Naive thymus-derived CD4-positive, alpha-beta T cell (primary cell): ENCODE measurements around the gene STUB1. TPM values are rescaled to one million over a fixed set of nuclear protein-coding genes. Genes with fewer than 3 reads are reported as not detected.

ENCODE experiments used
- ATAC-seq: fragments of 150-1000 bp; cut with Tn5 transposase; 2 replicates; pipeline ENCODE4 v1.10.0; 2021; ENCODE audit warnings: mild to moderate bottlenecking, moderate library complexity
- CTCF ChIA-PET: fragments of 350-600 bp; sonication (Branson Sonifier 250); formaldehyde crosslinking; loops from one replicate; lab custom pipeline; 2021; ENCODE audit warnings: antibody characterized with exemption; lab: Charles Lee
- POLR2A ChIA-PET: fragments of 350-600 bp; sonication (Branson Sonifier 250); formaldehyde crosslinking; loops from one replicate; lab custom pipeline; 2021; ENCODE audit warnings: antibody characterized with exemption, inconsistent platforms; lab: Charles Lee
- DNase-seq, 9 donors: peaks; one replicate each; pipeline versions ENCODE4 v3.0.0 to v3.0.0-alpha.2; 2020 to 2022; ENCODE audit warnings: mixed read lengths in 1 of 9
- H3K27ac ChIP-seq: one replicate; pipeline ENCODE4 v1.7.0; 2013; ENCODE audit warnings: mild to moderate bottlenecking, low read depth, low read length, moderate library complexity
- H3K27me3 ChIP-seq, 2 donors: one replicate each; pipeline ENCODE4 v1.7.0; 2013; ENCODE audit warnings: low read length in 2 of 2, mild to moderate bottlenecking in 2 of 2, moderate library complexity in 2 of 2; ENCODE audit not compliant: control insufficient read depth in 2 of 2, insufficient read depth in 2 of 2
- H3K36me3 ChIP-seq, 3 experiments: 1 replicate in 2 of 3; 2 replicates in 1 of 3; pipeline ENCODE4 v1.7.0; 2013; ENCODE audit warnings: low read length in 3 of 3, mild to moderate bottlenecking in 3 of 3, moderate library complexity in 1 of 3; ENCODE audit not compliant: insufficient read depth in 3 of 3, control insufficient read depth in 2 of 3
- H3K4me1 ChIP-seq, 2 donors: one replicate each; pipeline ENCODE4 v1.7.0; 2013; ENCODE audit warnings: low read length in 2 of 2, mild to moderate bottlenecking in 2 of 2, moderate library complexity in 1 of 2; ENCODE audit not compliant: control insufficient read depth in 2 of 2, insufficient read depth in 2 of 2
- H3K4me3 ChIP-seq: 2 replicates; pipeline ENCODE4 v1.7.0; 2013; ENCODE audit warnings: mild to moderate bottlenecking, low read length
- H3K9me3 ChIP-seq, 3 experiments: 1 replicate in 2 of 3; 2 replicates in 1 of 3; pipeline ENCODE4 v1.7.0; 2013; ENCODE audit warnings: low read length in 3 of 3; ENCODE audit not compliant: control insufficient read depth in 2 of 3
- H3K27ac Mint-ChIP-seq, 9 donors: one replicate each; pipeline ENCODE4 v1.8.0; 2020 to 2022; ENCODE audit warnings: mixed read lengths in 9 of 9, mild to moderate bottlenecking in 8 of 9, moderate library complexity in 5 of 9, inconsistent platforms in 2 of 9
- H3K27me3 Mint-ChIP-seq, 5 donors: one replicate each; pipeline ENCODE4 v1.8.0; 2021 to 2022; ENCODE audit warnings: mixed read lengths in 5 of 5, mild to moderate bottlenecking in 1 of 5
- H3K36me3 Mint-ChIP-seq, 5 donors: one replicate each; pipeline ENCODE4 v1.8.0; 2020 to 2022; ENCODE audit warnings: mixed read lengths in 5 of 5, mild to moderate bottlenecking in 3 of 5, inconsistent platforms in 1 of 5
- H3K4me1 Mint-ChIP-seq, 7 donors: one replicate each; pipeline ENCODE4 v1.8.0; 2020 to 2022; ENCODE audit warnings: mixed read lengths in 7 of 7, mild to moderate bottlenecking in 3 of 7, inconsistent platforms in 1 of 7
- H3K4me3 Mint-ChIP-seq, 10 donors: one replicate each; pipeline ENCODE4 v1.8.0; 2020 to 2022; ENCODE audit warnings: mild to moderate bottlenecking in 10 of 10, mixed read lengths in 10 of 10, moderate library complexity in 6 of 10, inconsistent platforms in 2 of 10
- H3K9me3 Mint-ChIP-seq, 11 donors: one replicate each; pipeline ENCODE4 v1.8.0; 2020 to 2022; ENCODE audit warnings: mixed read lengths in 11 of 11, mild to moderate bottlenecking in 4 of 11, inconsistent platforms in 1 of 11, moderate library complexity in 1 of 11
- intact Hi-C, 2 donors: fragments of 100-400 bp; cut with micrococcal nuclease; formaldehyde crosslinking; loops; one replicate each; pipeline ENCODE4 v1.15.1; 2023
- polyA plus RNA-seq, 2 donors: library from polyadenylated mRNA; unstranded; fragments of 300-500 nt; fragmentation: Illumina TruSeq; gene quantifications; one replicate each; pipeline ENCODE4 v1.2.3, GENCODE V29; 2021
- total RNA-seq, 6 experiments: library from RNA in 5 of 6; stranded (reverse) in 5 of 6; gene quantifications; 1 replicate in 5 of 6; 2 replicates in 1 of 6; pipeline ENCODE4 v1.2.3 and lab custom pipeline; 2021 to 2026

STUB1 gene
- total and polyA plus RNA-seq, 7 experiments from 2014 or later, result 68.6 to 159 (median 90.6) TPM

- POLR2A ChIA-PET, result interaction anchor here (0.9 to 3.8 kb wide), 11 partner anchors 8 to 112 kb away, joined by 3 to 34 read pairs (median 4); partner anchors contain the start of genes MCRIP2, METRN, RHOT2 and WDR24
- intact Hi-C loops, result loop anchor here (1.0 to 5.0 kb wide), 6 partner anchors 9 to 1284 kb away; partner anchors contain the start of genes FAM234A (in 1 of the 2), LMF1 (in 1 of the 2), RPS2 (in 1 of the 2) and UQCC4 (in 1 of the 2)
- Histone ChIP-seq H3K4me1 (peaks cover 9 to 27% of the 10 kb centered on the region in 2 donors), H3K27me3 (no peaks in the 10 kb centered on the region), H3K4me3 (peak overlapping the region; percentile 71), H3K27ac (peak overlapping the region; percentile 79), H3K9me3 (no peaks in the 10 kb centered on the region), H3K36me3 (peaks cover 0 to 30% (median 12%) of the 10 kb centered on the region in 3 experiments)
- no peaks in the 10 kb centered on the region for H3K9me3 Mint-ChIP-seq
- no peak for DNase-seq
- H3K27me3 Mint-ChIP-seq, result no peaks in the 10 kb centered on the region
- peak overlapping the region; percentile 64 to 84 (median 74) for H3K4me3 Mint-ChIP-seq
- peaks cover 10 to 33% (median 18%) of the 10 kb centered on the region in 7 donors for H3K4me1 Mint-ChIP-seq
- ATAC-seq, result no peak
- CTCF ChIA-PET, result no interaction called here
- peaks cover 0 to 9% (median 0%) of the 10 kb centered on the region in 5 donors for H3K36me3 Mint-ChIP-seq
- peak overlapping the region in 5 of 9 donors; percentile 51 to 81 (median 66) for H3K27ac Mint-ChIP-seq
Observed at GRCh38 chr16:680967-681745, 946 bp downstream of the STUB1 start.

- ATAC-seq, result no peak
Observed at GRCh38 chr16:681746-682427, 1.7 kb downstream of the STUB1 start.

GRCh38 chr16:682493-683395, 2.5 kb downstream of the STUB1 start:
- Mint-ChIP-seq H3K4me1 (peaks cover 10 to 29% (median 18%) of the 10 kb centered on the region in 7 donors), H3K9me3 (no peaks in the 10 kb centered on the region), H3K36me3 (peaks cover 0 to 9% (median 0%) of the 10 kb centered on the region in 5 donors), H3K27ac (peak overlapping the region in 7 of 9 donors; percentile 38 to 76 (median 58)), H3K27me3 (no peaks in the 10 kb centered on the region), H3K4me3 (peak overlapping the region; percentile 68 to 87 (median 76))
- ChIA-PET POLR2A (interaction anchor here (0.6 to 3.8 kb wide), 4 partner anchors 7 to 710 kb away, joined by 7 to 34 read pairs (median 16); partner anchors contain the start of genes RHOT2 and WDR24), CTCF (no interaction called here)
- no peaks in the 10 kb centered on the region for H3K9me3 ChIP-seq
- intact Hi-C loops, result loop anchor here in 1 of 2 donors (5.0 kb wide), 2 partner anchors 450 to 740 kb away; partner anchors contain the start of genes FAM234A and UQCC4
- no peaks in the 10 kb centered on the region for H3K27me3 ChIP-seq
- no peak overlapping the region for H3K4me3 ChIP-seq
- peaks cover 9 to 27% of the 10 kb centered on the region in 2 donors for H3K4me1 ChIP-seq
- ATAC-seq (no peak), DNase-seq (no peak)
- peak overlapping the region; percentile 78 for H3K27ac ChIP-seq
- H3K36me3 ChIP-seq, result peaks cover 0 to 45% (median 12%) of the 10 kb centered on the region in 3 experiments

More at GRCh38 chr16:681746-682427, 1.7 kb downstream of the STUB1 start:
- H3K27me3 ChIP-seq, result no peaks in the 10 kb centered on the region
- peaks cover 0 to 9% (median 0%) of the 10 kb centered on the region in 5 donors for H3K36me3 Mint-ChIP-seq
- H3K9me3 ChIP-seq, result no peaks in the 10 kb centered on the region
- H3K36me3 ChIP-seq, result peaks cover 0 to 37% (median 12%) of the 10 kb centered on the region in 3 experiments
- peaks cover 9 to 27% of the 10 kb centered on the region in 2 donors for H3K4me1 ChIP-seq
- POLR2A ChIA-PET, result interaction anchor here (0.9 to 3.8 kb wide), 8 partner anchors 8 to 40 kb away, joined by 3 to 34 read pairs (median 7); partner anchors contain the start of genes MCRIP2, METRN, RHOT2 and WDR24
- CTCF ChIA-PET, result no interaction called here
- peaks cover 10 to 31% (median 18%) of the 10 kb centered on the region in 7 donors for H3K4me1 Mint-ChIP-seq
- H3K4me3 Mint-ChIP-seq, result peak overlapping the region; percentile 68 to 87 (median 74)
- intact Hi-C loops, result loop anchor here (2.0 to 5.0 kb wide), 4 partner anchors 289 to 1283 kb away; partner anchors contain the start of genes FAM234A (in 1 of the 2), LMF1 (in 1 of the 2), RPS2 (in 1 of the 2) and UQCC4 (in 1 of the 2)
- no peak overlapping the region for H3K4me3 ChIP-seq
- peak overlapping the region; percentile 12 for H3K27ac ChIP-seq
- H3K9me3 Mint-ChIP-seq, result no peaks in the 10 kb centered on the region
- peak overlapping the region in 5 of 9 donors; percentile 55 to 81 (median 66) for H3K27ac Mint-ChIP-seq
- H3K27me3 Mint-ChIP-seq, result no peaks in the 10 kb centered on the region
- no peak for DNase-seq

GRCh38 chr16:683396-684070, 3.3 kb downstream of the STUB1 start:
- ChIA-PET POLR2A (interaction anchor here (0.6 to 3.8 kb wide), 9 partner anchors 8 to 709 kb away, joined by 3 to 24 read pairs (median 4); partner anchors contain the start of genes RAB40C, RHBDL1, RHOT2 and WDR90), CTCF (interaction anchor here (1.2 kb wide), 1 partner anchor 16 kb away, joined by 4 read pairs; no protein-coding TSS in a partner anchor)
- Mint-ChIP-seq H3K36me3 (peaks cover 0 to 9% (median 0%) of the 10 kb centered on the region in 5 donors), H3K9me3 (no peaks in the 10 kb centered on the region), H3K27me3 (no peaks in the 10 kb centered on the region), H3K27ac (peak overlapping the region in 5 of 9 donors; percentile 38 to 75 (median 51)), H3K4me1 (peaks cover 10 to 29% (median 18%) of the 10 kb centered on the region in 7 donors), H3K4me3 (peak overlapping the region; percentile 58 to 87 (median 73))
- Histone ChIP-seq H3K36me3 (peaks cover 0 to 49% (median 12%) of the 10 kb centered on the region in 3 experiments), H3K9me3 (no peaks in the 10 kb centered on the region), H3K27ac (peak overlapping the region; percentile 78), H3K27me3 (no peaks in the 10 kb centered on the region), H3K4me3 (peak overlapping the region; percentile 52), H3K4me1 (peaks cover 9 to 29% of the 10 kb centered on the region in 2 donors)
- ATAC-seq (no peak), DNase-seq (no peak)
- intact Hi-C loops, result loop anchor here (1.0 to 5.0 kb wide), 9 partner anchors 12 to 739 kb away; partner anchors contain the start of genes METTL26 (in 2 of the 2), RHOT2 (in 2 of the 2), CIAO3 (in 1 of the 2) and FAM234A (in 1 of the 2)
